Endothelial cell of umbilical vein (primary cell): ENCODE measurements around the gene ABLIM2. TPM values are rescaled to one million over a fixed set of nuclear protein-coding genes. Genes with fewer than 3 reads are reported as not detected.

Source experiments
- BruUV-seq: library from RNA; stranded (reverse); fragments of 400-500 nt; replicated peaks from 2 replicates; lab custom pipeline; 2021; lab: Mats Ljungman, UMichigan
- CTCF ChIA-PET: fragments of 300-600, 350-600 bp; sonication (Branson Sonifier 250); formaldehyde crosslinking; loops from one replicate; lab custom pipeline; 2021; ENCODE audit warnings: antibody characterized with exemption, inconsistent platforms; lab: Charles Lee
- POLR2A ChIA-PET: fragments of 300-600, 350-600 bp; sonication (Branson Sonifier 250); formaldehyde crosslinking; loops from one replicate; lab custom pipeline; 2021; ENCODE audit warnings: antibody characterized with exemption, inconsistent platforms; lab: Charles Lee
- DNase-seq: peaks from one replicate; pipeline ENCODE4 v3.0.0-alpha.2; 2011; ENCODE audit warnings: low read depth, low spot score
- FAIRE-seq: peaks from 2 replicates; lab custom pipeline; 2011; peaks lifted over from hg19 to GRCh38; lab: Jason Lieb, UNC
- H2AFZ ChIP-seq: 2 replicates; pipeline ENCODE4 v1.6.0; 2012; ENCODE audit warnings: low read depth, low read length, control low read depth, inconsistent platforms
- H3K27ac ChIP-seq: 2 replicates; pipeline ENCODE4 v1.5.1; 2011; ENCODE audit warnings: low read depth, mild to moderate bottlenecking, control low read depth, low read length, moderate library complexity; ENCODE audit not compliant: insufficient read depth
- H3K27me3 ChIP-seq, 2 experiments: 2 replicates each; pipeline versions ENCODE4 v1.6.0 to v1.6.1; 2011; ENCODE audit warnings: low read length in 2 of 2, mixed read lengths in 1 of 2; ENCODE audit not compliant: control insufficient read depth in 2 of 2, insufficient read depth in 2 of 2
- H3K36me3 ChIP-seq, 2 experiments: 2 replicates in 1 of 2; 3 replicates in 1 of 2; pipeline ENCODE4 v1.5.1; 2011; ENCODE audit warnings: low read length in 2 of 2, mild to moderate bottlenecking in 1 of 2, moderate library complexity in 1 of 2; ENCODE audit not compliant: control insufficient read depth in 2 of 2, insufficient read depth in 2 of 2; ENCODE audit errors: extremely low read depth in 1 of 2
- H3K4me1 ChIP-seq: 3 replicates; pipeline ENCODE4 v1.5.1; 2011; ENCODE audit warnings: mild to moderate bottlenecking, low read length; ENCODE audit not compliant: control insufficient read depth, insufficient read depth; ENCODE audit errors: extremely low read depth
- H3K4me2 ChIP-seq: 2 replicates; pipeline ENCODE4 v1.6.1; 2011; ENCODE audit warnings: low read length, control low read depth, mixed read lengths; ENCODE audit not compliant: insufficient read depth
- H3K4me3 ChIP-seq, 3 experiments: fragments of 200-600 bp in 1 of 3; sonication (generic), shearing (Covaris generic) in 1 of 3; replicated peaks in 1 of 3; 2 replicates each; pipeline ENCODE4 v1.5.1; 2011 to 2016; ENCODE audit warnings: control low read depth in 3 of 3, low read length in 3 of 3, mild to moderate bottlenecking in 2 of 3, inconsistent platforms in 1 of 3, low read depth in 1 of 3, moderate library complexity in 1 of 3; ENCODE audit not compliant: insufficient read depth in 1 of 3
- H3K79me2 ChIP-seq: 2 replicates; pipeline ENCODE4 v1.6.0; 2012; ENCODE audit warnings: low read length, inconsistent platforms; ENCODE audit not compliant: control insufficient read depth, insufficient read depth
- H3K9ac ChIP-seq: replicated peaks from 2 replicates; pipeline ENCODE3; 2011; ENCODE audit warnings: low read length, control low read depth; ENCODE audit not compliant: insufficient read depth; ENCODE audit errors: extremely low read depth
- H3K9me1 ChIP-seq: replicated peaks from 3 replicates; pipeline ENCODE4 v1.6.0; 2011; ENCODE audit warnings: mild to moderate bottlenecking, low read length; ENCODE audit not compliant: control insufficient read depth, insufficient read depth; ENCODE audit errors: extremely low read depth
- H3K9me3 ChIP-seq: replicated peaks from 2 replicates; pipeline ENCODE4 v1.5.1; 2012; ENCODE audit warnings: low read length, inconsistent platforms; ENCODE audit not compliant: control insufficient read depth, insufficient read depth
- H4K20me1 ChIP-seq: replicated peaks from 2 replicates; pipeline ENCODE3; 2011; ENCODE audit warnings: mild to moderate bottlenecking, low read length; ENCODE audit not compliant: control insufficient read depth, insufficient read depth; ENCODE audit errors: extremely low read depth
- EZH2 ChIP-seq: IDR thresholded peaks from 2 replicates; pipeline ENCODE4 v1.6.1; 2012; ENCODE audit warnings: borderline replicate concordance, low read depth, mild to moderate bottlenecking, moderate library complexity, low read length, inconsistent platforms; ENCODE audit not compliant: severe bottlenecking
- FOS ChIP-seq: IDR thresholded peaks from 2 replicates; pipeline ENCODE4 v1.6.1; 2011; ENCODE audit warnings: mild to moderate bottlenecking, low read length, moderate library complexity, borderline replicate concordance; ENCODE audit not compliant: insufficient read depth
- GATA2 ChIP-seq: IDR thresholded peaks from 2 replicates; pipeline ENCODE4 v1.7.0; 2011; ENCODE audit warnings: low read depth, mild to moderate bottlenecking, moderate library complexity, mixed read lengths, low read length; ENCODE audit not compliant: insufficient read length, insufficient read depth
- JUN ChIP-seq: IDR thresholded peaks from 2 replicates; pipeline ENCODE4 v1.6.1; 2011; ENCODE audit warnings: borderline replicate concordance, low read depth; ENCODE audit not compliant: insufficient read length, insufficient read depth
- MAX ChIP-seq: IDR thresholded peaks from 2 replicates; pipeline ENCODE4 v1.6.1; 2011; ENCODE audit not compliant: insufficient read depth, insufficient read length
- MYC ChIP-seq: IDR thresholded peaks from one replicate; pipeline ENCODE4 v1.6.1; 2011; ENCODE audit warnings: mild to moderate bottlenecking, low read depth, low read length
- POLR2A ChIP-seq: IDR thresholded peaks from 2 replicates; pipeline ENCODE4 v1.6.1; 2012; ENCODE audit warnings: low read depth, mild to moderate bottlenecking, control low read depth, low read length
- POLR2AphosphoS5 ChIP-seq: IDR thresholded peaks from 2 replicates; pipeline ENCODE4 v1.6.1; 2012; ENCODE audit warnings: low read depth, mild to moderate bottlenecking, control low read depth, low read length, moderate library complexity; ENCODE audit not compliant: insufficient read depth
- dilution Hi-C: fragments of 300-500 bp; cut with MboI; formaldehyde crosslinking; loops from one replicate; pipeline ENCODE4 v1.15.0; 2019; ENCODE audit warnings: low sequenced_read_pairs; ENCODE audit not compliant: extremely low pct_ligation_motif_present
- intact Hi-C: fragments of 100-400 bp; cut with micrococcal nuclease; formaldehyde crosslinking; loops from one replicate; pipeline ENCODE4 v1.10.0; 2022
- polyA plus RNA-seq, 4 experiments: library from polyadenylated mRNA; depleted of rRNA in 3 of 4; stranded (reverse) in 3 of 4; unstranded in 1 of 4; fragments of >200 nt; gene quantifications; 2 replicates each; pipeline versions ENCODE4 v1.2.1 to v1.2.3, GENCODE V29; 2011 to 2012; ENCODE audit warnings: missing spikeins in 1 of 4
- total RNA-seq: library from RNA; stranded (reverse); gene quantifications from 2 replicates; pipeline ENCODE4 v1.2.3, GENCODE V29; 2021
- TF ChIP-seq, protein P1 (sequence below), 2 donors: IDR thresholded peaks; 1 replicate in 1 of 2; 2 replicates in 1 of 2; pipeline ENCODE4 v1.5.1; 2011; ENCODE audit warnings: low read length in 2 of 2, mild to moderate bottlenecking in 2 of 2, moderate library complexity in 2 of 2, control low read depth in 1 of 2, inconsistent platforms in 1 of 2, low read depth in 1 of 2; ENCODE audit not compliant: insufficient read depth in 1 of 2; ENCODE audit errors: extremely low read depth in 1 of 2

Gene ABLIM2
- total and polyA plus RNA-seq, 2 donors (not counting 3 experiments of a cell fraction or from before 2014, with no cell fraction given), result 0.28 to 0.66 TPM

- Histone ChIP-seq H3K36me3 (no peaks in the 10 kb centered on the region), H3K9me3 (no peaks in the 10 kb centered on the region), H3K4me2 (no peak overlapping the region), H3K4me3 (no peak overlapping the region), H3K27ac (no peak overlapping the region), H2AFZ (no peak overlapping the region), H3K9ac (no peak overlapping the region), H3K27me3 (no peaks in the 10 kb centered on the region), H3K9me1 (no peaks in the 10 kb centered on the region), H3K79me2 (no peaks in the 10 kb centered on the region), H4K20me1 (no peaks in the 10 kb centered on the region), H3K4me1 (no peaks in the 10 kb centered on the region)
- intact Hi-C loops (no loop called here), dilution Hi-C loops (no loop called here)
- ChIA-PET CTCF (no interaction called here), POLR2A (no interaction called here)
- FAIRE-seq (no peak), DNase-seq (no peak)
- TF ChIP-seq JUN (no peak), FOS (no peak), EZH2 (no peak), GATA2 (no peak), MYC (no peak), MAX (no peak), POLR2A (no peak)
- BruUV-seq, result no TSS peak
Observed at GRCh38 chr4:8055206-8055605, 103.4 kb downstream of the ABLIM2 start.

GRCh38 chr4:8053688-8054449, 104.7 kb downstream of the ABLIM2 start:
- no peak overlapping the region for H2AFZ ChIP-seq
- H3K4me2 ChIP-seq, result no peak overlapping the region
- no peak overlapping the region for H3K4me3 ChIP-seq
- TF ChIP-seq, protein P1, sequence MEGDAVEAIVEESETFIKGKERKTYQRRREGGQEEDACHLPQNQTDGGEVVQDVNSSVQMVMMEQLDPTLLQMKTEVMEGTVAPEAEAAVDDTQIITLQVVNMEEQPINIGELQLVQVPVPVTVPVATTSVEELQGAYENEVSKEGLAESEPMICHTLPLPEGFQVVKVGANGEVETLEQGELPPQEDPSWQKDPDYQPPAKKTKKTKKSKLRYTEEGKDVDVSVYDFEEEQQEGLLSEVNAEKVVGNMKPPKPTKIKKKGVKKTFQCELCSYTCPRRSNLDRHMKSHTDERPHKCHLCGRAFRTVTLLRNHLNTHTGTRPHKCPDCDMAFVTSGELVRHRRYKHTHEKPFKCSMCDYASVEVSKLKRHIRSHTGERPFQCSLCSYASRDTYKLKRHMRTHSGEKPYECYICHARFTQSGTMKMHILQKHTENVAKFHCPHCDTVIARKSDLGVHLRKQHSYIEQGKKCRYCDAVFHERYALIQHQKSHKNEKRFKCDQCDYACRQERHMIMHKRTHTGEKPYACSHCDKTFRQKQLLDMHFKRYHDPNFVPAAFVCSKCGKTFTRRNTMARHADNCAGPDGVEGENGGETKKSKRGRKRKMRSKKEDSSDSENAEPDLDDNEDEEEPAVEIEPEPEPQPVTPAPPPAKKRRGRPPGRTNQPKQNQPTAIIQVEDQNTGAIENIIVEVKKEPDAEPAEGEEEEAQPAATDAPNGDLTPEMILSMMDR (IDR thresholded peaks at IDR 0.05; ENCODE audit: extremely low read depth in 1 of 2, insufficient read depth in 1 of 2, low read depth in 1 of 2, low read length in 2 of 2), result no peak
- TF ChIP-seq POLR2AphosphoS5, result no peak
- no peak for TF ChIP-seq EZH2
- no peak for TF ChIP-seq POLR2A
- TF ChIP-seq MYC, result no peak
- TF ChIP-seq GATA2, result no peak
- no peak for TF ChIP-seq FOS
- no peak for TF ChIP-seq JUN
- TF ChIP-seq MAX, result no peak
- dilution Hi-C loops, result no loop called here
- no peaks in the 10 kb centered on the region for H3K9me3 ChIP-seq
- FAIRE-seq, result no peak
- no peaks in the 10 kb centered on the region for H4K20me1 ChIP-seq
- H3K9me1 ChIP-seq, result no peaks in the 10 kb centered on the region
- POLR2A ChIA-PET, result no interaction called here
- CTCF ChIA-PET, result no interaction called here
- no peaks in the 10 kb centered on the region for H3K4me1 ChIP-seq
- DNase-seq, result no peak
- H3K27ac ChIP-seq, result no peak overlapping the region
- BruUV-seq, result no TSS peak
- intact Hi-C loops, result no loop called here
- no peak overlapping the region for H3K9ac ChIP-seq
- no peaks in the 10 kb centered on the region for H3K36me3 ChIP-seq
- no peaks in the 10 kb centered on the region for H3K79me2 ChIP-seq
- no peaks in the 10 kb centered on the region for H3K27me3 ChIP-seq
